ENCODE results near the gene AFAP1.
A peak's percentile ranks its signal among the peaks of the same experiment; 100 is the strongest.

The AFAP1 gene, protein sequence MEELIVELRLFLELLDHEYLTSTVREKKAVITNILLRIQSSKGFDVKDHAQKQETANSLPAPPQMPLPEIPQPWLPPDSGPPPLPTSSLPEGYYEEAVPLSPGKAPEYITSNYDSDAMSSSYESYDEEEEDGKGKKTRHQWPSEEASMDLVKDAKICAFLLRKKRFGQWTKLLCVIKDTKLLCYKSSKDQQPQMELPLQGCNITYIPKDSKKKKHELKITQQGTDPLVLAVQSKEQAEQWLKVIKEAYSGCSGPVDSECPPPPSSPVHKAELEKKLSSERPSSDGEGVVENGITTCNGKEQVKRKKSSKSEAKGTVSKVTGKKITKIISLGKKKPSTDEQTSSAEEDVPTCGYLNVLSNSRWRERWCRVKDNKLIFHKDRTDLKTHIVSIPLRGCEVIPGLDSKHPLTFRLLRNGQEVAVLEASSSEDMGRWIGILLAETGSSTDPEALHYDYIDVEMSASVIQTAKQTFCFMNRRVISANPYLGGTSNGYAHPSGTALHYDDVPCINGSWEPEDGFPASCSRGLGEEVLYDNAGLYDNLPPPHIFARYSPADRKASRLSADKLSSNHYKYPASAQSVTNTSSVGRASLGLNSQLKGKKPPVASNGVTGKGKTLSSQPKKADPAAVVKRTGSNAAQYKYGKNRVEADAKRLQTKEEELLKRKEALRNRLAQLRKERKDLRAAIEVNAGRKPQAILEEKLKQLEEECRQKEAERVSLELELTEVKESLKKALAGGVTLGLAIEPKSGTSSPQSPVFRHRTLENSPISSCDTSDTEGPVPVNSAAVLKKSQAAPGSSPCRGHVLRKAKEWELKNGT

DNA sequence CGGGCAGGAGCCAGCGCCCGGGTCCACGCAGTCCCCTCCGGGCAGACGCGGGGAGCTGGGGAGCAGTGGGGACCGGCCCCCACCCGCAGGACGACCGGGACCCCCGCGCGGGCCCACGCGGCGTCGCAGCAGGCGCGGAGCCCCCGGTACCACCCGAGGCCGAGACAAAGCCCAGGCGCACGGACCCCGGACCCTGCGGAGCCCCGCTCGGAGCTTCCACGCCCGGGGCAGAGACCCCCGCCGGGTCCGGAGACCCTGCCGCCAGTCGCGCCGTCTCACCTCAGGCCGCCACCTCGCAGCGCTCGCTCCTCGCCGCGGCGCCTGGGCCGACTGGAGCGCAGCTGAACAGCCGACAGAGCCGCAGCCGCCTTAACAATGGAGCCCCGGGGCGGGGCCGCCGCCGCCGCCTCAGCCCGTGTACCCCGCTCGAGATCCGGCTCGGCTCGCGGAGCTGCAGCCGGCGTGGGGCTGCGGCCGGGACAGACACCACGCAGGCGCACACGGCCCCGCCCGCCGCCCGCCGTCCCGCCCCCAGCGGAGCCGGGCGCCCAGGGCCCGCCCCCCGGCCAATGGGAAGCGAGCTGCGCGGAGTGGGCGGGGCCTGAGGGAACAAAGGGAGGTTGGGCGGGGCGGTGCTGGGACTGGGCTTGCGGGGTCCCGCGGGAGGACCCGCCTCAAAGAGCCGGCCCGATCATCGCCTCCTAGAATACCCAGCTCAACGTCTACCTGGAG lies at the start of gene AFAP1:
AFAP1 (minus strand) TSS at position 485 of the 732 bp plus-strand sequence. CDS start 67,783 bp downstream, outside the sequence.
- peak; percentile 85 for DNase-seq

DNA sequence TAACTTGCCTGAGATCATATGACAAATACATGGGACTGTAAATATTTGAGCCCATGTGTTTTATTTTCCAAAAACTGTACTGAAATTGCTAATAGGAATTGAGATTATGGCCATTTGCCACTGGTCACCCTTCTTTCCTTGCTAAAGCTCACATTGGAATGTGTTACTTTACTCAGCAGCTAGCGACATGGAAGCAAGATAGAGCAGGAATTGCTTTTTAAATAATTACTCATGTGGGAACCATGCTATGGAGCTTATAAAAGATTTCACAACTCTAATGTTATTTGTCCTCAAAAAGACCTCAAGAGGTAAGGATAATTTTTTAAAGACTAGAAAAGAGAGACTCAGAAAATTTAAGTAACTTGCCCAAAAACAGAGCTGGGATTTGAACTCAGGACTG lies 48.8 kb upstream of the AFAP1 start:
- DNase-seq, result no peak

DNA sequence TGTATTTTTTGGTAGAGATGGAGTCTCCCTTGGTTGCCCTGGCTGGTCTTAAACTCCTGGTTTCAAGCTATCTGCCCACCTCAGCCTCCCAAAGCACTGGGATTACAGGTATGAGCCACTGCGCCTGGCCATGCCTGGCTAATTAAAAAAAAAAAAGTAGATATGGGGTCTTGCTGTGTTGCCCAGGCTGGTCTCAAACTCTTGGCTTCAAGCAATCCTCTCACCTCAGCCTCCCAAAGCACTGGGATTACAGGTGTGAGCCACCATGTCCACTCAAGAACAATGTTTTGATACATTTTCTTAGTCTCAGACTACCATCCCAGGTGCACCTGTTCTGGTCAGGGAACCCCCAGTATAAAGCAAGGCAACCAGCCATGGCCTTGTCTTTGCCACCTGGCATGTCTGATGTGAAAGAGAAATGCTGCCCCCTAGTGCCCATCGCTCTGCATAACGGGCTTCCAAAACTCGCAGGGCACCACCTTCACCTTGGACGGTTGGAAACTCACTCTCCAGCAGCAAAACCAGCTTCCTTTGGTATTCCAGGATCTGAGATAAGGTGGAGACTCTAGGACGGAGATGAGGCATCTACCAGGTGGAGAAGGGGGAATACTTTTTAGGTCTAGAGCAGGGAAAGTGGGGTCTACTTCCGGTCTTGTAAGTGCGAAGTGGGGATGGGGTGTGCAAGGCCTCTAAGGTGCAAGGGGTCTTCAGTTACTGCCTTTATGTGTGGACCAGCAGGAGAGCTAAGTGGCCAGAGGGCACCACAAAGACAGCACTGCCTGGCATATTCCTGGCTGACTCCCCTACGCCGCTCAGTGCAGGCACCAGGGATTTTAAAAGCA lies 47.7 kb upstream of the AFAP1 start:
- peak; percentile 74 for DNase-seq

DNA sequence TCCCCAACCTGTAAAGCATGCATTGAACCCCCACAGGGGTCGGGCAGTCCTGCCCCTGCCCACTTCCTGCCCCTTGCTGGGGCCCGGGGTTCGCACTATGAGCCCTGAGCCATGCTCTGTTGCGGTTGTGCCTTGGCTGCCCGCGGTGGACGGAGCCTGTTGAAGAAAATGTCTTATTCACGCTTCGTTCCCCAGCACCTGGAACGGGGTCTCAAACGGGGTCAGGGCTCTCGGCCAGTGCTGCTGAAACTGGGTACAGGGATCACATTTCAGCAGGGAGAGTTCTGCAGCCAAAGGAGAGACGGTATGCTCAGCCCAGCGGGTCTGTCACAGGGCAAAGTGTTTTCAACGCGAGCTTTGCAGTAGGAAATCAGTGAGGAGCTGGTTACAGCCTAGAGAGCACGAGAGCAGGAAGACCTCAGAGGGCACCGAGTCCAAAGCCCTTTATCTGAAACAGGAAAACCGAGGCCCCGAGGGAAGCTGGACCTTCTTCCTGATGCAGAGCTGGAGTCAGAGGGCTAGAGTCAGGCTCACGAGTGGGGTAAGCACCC lies 46.3 kb upstream of the AFAP1 start:
- DNase-seq, result no peak

DNA sequence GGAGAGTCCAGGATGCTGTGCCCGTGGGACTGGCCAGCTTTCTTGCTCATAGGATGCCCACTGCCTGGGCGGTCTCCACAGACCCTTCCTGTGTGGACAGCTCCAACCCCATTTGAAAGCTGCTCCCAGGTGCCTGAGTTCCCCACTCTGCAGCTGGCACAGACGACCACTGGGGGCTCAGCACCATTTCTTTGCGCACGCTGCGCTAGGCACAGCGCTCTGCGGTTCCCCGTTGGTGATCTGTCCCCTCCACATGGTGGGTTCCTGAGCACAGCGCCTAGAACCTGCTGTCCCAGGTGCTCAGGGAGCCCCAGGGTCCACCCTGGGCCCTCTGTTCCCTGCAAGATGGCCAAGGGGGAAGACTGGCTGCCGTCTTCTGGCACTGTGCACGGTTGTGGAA lies 45.4 kb upstream of the AFAP1 start:
- DNase-seq, result no peak

DNA sequence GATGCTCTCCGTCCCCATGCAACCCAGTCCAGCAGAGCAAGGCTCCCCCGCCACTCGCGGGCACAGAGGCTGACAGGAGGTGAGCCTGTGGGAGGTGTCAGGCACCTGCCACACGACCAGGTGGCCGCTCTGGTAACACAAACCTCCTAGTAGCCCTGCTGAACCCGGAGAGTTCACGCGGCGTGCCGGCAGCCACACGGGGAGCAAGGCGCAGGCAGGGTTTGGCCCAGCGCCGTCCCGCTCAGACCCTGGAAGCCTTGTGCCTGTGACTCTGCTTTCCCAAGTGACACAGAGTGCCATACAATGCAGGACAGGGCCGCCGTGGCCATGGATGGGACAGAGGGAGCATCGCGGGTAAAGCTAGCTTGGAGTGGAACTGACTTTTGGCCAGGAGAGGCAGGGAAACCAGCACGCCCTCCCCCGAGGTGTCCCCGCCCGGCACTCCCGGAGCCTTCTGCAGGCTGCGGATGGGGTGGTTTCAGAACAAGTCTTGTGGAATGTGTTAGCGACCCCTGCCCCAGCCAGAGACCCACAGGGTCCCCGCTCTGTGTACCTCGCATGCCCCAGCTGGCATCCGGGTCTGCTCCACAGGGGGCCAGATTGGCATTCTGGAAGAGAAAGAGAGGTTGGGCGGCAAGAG lies 44.7 kb upstream of the AFAP1 start:
- DNase-seq, result no peak

DNA sequence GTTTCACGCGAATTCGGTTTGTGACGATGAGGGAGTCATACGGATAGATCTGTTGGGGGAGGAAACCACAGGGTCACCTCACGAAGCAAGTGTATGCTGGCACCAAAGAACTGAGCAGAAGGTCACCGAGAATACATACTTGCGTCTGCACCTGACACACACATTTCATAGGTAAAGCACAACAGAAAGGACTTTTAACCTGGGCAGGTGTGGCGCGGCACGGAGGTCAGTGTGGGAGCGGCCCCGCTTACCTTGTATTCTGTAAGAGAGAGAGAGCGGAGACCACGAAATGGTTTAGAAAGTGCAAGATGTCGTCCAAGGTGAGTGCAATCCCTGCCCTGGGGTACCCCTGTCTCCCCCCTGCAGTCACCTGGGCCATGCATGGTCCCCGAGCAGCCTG lies 43.6 kb upstream of the AFAP1 start:
- DNase-seq, result no peak

DNA sequence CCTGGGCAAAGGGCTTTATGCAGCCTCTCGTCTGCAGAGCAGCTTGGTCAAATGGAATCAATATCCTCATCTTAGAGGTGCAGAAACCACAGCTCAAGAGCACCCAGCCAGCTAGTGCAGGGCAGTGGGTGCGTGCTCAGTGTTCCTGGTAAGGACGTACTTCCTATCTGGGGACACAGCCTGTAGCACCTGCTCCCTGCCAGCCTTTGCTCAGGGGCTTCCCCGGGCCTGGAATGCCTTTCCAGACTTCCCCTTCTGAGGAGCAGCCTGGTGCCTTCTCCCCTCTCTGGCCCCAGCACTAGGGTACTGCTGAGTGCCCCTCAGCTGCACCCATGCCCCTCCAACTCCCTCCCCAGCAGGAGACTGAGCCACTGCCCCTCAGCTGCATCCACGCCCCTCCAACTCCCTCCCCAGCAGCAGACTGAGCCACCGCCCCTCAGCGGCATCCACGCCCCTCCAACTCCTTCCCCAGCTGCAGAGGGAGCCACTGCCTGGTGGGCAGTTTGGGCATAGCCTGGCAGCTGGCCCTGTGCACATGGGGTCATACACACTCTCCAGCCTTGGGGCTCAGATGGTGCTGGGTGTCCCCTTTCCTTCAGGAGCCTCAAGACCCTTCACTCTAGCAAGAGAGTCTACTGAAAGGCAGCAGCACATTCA lies 42.2 kb upstream of the AFAP1 start:
- no peak for DNase-seq

DNA sequence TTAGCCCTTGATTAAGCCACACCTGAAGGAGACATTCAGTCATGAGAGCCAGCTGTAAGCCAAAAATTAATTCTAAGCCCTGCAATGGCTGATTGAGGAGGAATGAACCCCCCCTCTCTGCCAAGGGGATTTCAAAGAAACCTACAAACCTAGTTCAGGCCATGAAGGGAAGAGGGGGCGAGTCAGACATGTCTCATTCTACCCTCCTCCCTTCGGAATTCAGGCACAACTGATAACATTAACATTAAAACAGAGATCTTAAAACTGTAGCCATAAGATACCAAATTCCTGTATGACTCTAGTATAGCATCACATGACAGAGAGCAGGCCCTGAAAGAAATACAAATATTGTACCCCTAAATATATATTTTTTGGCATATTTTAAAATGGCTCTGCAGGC lies 40.4 kb upstream of the AFAP1 start:
- no peak for DNase-seq

DNA sequence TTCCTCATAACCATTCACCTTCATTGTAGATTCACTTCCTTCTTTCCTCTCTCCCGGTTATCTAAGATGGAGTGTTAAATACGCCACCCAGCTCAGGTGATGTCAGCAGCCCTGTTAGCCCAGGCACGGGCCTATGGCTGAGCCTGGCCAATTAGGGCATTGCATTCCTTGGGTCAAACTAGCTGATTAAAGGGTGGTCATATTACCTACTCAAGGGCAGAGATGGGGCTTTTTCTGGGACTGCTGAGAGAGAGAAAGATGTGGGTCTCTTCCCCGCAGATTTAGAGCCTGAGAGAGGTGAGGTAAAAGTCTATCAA lies 39.9 kb upstream of the AFAP1 start:
- no peak for DNase-seq

DNA sequence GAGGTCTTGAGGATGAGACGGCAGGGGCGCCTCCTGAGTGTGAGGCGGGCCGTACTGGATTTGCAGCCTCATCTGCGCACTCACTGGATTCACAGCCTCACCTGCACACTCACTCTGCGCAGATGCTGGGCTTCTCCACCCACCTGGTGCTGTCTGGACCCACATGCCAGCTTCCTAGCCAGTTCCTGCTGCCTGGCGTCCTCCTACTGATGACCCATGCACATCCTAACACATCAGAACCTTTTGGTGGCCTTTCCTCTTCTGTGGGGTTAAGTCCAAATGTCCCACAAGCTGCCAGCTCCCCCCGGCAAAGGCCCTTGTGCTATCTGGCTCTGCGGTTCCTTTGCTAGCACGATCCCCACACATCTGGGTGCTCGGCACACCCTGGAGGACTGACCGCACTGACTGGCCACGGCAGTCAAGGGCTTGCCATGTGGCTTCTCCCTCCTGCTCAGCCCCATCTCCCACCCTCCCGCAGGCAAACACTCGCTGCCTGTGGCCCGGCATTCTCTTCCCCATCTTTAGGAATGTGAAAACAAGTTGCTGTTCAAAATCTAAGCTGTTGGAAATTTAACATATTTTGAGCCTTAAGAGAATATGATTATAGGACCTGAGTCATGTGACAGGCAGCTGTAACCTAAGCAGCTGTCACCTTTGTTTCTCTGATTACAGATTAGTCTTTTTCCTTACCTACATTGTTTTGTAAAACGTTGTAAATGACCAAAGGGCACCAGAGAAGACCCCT lies 39.4 kb upstream of the AFAP1 start:
- DNase-seq, result no peak

DNA sequence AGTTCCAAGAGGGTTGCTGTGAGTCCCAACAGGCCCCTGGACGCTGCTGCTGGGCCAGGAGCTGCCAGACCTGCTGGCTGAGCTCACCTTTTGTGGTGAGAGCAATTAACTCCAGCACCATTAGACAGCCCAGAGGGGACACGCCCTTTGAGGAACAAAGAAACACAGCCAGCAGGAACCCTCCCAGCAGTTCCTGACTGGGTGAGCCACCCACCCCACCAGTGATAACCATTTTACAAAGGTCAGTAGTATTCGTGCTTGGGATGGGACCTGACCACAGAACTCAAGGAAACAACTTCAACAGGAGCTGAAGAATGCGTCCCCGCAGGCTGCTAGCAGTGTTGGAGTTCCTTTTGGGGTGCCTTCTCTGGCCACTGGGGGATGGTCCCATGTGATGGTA lies 38.8 kb upstream of the AFAP1 start:
- no peak for DNase-seq

DNA sequence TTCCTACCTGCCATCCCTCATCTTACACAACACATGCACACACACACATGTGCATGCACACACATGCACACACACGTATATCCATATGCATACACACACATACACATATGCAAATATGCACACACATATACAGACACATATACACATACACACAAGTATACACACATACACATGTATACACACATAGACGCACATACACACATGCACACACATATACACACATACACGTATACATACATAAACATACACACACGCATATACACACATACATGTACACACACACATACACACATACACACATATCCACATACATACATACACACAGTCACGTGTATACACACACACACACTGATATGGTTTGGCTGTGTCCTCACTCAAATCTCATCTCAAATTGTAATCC lies 37.0 kb upstream of the AFAP1 start:
- no peak for DNase-seq

DNA sequence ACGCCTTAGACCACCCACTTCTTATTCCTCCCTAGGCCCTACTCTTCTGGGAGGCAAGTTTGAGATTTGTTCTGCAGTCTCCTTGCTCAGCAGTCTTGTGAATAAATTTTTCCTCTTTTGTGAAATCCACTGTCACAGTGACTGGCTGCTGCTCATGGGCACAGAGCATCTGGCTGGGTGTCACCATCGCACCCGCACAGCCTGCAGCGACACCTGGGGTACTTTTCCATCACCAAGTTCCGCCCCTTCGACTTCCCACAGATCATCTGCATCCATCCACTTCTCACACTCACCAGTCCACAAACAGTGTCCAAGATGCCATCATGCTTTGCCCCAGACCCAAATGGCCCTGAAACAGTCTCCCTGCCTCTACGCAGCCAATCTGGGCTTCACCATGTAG lies 36.4 kb upstream of the AFAP1 start:
- DNase-seq, result no peak

DNA sequence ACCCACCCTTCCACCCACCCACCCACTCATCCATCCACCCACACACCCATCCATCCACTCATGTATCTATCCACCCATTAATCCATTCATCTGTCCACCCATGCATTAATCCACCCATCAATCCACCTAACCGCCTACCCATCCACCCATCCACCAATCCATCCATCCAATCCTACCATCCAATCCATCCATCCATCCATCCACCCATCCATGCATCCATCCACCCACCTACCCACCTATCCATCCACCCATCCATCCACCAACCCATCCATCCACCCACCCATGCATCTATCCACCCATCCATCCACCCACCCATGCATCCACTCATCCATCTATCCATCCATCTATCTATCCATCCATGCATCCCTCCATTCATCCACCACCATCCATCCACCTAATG lies 34.8 kb upstream of the AFAP1 start:
- no peak for DNase-seq

DNA sequence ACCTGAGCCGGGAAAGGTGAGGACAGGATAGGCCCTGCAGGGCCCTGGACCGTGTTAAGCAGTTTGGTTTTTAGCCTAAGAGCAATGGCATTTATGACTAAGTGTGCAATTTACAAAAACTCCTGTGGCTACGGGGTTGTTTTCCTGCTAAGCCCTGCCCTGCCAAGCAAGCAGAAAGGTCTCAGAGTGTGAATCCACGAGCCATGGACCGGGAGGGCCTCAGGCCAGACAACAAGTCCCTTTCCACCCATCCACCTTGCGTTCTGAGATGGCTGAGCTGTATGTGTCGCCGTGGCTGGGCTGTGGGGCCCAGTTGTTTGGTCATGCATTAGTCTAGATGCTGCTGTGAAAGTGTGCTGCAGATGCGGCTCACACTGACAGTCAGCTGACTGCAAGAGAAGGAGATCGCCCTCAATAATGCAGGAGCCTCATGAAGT lies 33.9 kb upstream of the AFAP1 start:
- DNase-seq, result no peak

DNA sequence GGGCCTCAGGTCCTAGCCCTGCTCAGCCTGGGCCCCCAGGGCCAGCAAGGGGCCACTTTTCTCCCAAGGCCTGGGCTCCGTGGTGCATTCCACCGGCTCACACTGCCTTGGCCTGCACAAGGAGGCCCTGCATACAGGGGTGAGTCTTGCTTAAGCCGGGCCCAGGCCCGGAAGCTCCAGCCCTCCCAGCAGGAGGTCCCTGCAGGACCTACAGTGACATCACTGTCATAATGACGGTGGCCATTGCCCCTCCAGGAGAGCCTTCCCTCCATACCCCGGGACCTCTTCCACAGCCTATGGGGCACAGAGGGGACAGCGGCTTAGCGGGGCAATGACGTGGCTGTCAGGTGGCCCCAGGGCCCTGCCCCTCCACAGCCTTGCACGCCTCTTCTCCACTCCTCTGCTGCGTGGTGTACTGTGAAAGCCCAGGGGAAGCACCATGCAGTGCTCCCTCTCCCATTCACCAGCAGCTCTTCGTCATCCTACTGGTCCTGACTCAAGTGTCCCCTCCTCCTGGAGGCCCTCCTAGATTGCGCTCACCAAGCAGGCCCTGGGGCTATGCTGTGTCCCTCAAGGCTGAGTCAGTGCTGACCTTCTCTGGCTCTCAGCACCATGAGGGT lies 32.3 kb upstream of the AFAP1 start:
- no peak for DNase-seq

DNA sequence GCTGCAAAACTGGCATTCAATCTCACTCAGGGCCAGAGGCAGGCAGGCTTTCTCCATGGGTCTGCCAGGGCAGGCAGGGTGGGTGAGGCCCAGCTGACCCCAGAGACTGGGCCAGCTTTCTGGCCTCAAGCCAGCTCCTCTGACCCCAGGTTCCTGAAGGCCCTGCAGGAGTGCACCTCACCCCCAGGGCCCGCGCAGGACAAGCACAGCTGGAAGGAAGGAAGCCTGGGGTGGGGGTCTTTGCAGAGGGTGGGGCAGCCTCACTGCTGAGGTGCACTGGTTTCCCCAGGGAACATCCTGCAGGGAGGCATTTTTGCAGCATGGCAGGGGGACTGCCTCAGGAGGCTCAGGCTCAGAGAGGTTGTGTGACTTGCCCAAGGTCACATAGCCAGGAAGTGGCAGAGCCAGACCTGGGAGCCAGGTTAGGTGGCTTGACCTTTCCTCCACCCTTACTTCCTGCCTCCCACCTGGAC lies 31.5 kb upstream of the AFAP1 start:
- DNase-seq, result no peak

DNA sequence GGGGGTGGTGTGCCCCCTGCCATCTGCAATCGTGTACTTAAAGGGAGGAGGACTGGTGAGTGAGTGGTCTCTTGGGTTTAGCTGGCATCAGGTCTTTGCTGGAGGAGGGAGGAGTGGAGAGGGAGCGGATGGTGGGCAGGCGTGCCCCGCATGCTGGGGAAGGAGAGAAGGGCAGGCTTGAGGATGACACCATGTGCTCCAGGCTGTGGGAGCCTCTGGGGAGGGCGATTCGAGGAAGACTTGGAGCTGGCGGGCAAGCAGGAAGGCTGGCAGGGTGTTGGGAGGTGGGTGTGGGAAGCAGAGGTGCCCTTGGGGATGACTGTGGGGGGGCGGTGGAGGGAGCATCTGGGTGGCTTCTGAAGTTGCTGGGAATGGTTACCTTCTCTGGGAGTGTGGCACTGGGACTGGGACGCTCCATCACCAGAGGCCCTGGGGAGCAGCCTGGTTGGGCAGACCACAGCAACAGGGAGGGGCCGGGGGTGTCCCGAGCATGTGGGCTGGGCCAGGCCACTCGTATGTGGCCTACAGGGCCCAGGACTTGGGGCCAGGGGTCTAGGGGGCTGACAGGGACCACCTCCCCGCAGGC lies 30.8 kb upstream of the AFAP1 start:
- no peak for DNase-seq

Data from activated gamma-delta T cell treated with Interleukin-2 at 50 U/mL for 16 hours (primary cell).